Uterus (tissue), 2 donors: ENCODE data around the gene TTLL10.

Experiments
- POLR2A ChIP-seq, 2 donors: fragments of 450-650 bp; IDR thresholded peaks; one replicate each; pipeline ENCODE4 v1.6.1; 2016; ENCODE audit warnings: antibody characterized with exemption in 2 of 2, mild to moderate bottlenecking in 1 of 2, moderate library complexity in 1 of 2
- TF ChIP-seq, protein P1 (sequence below), 4 experiments: fragments of 200-600 bp in 2 of 4; fragments of 450-650 bp in 2 of 4; sonication (generic) in 2 of 4; IDR thresholded peaks; one replicate each; pipeline ENCODE4 v1.5.1; 2016 to 2019; ENCODE audit warnings: antibody characterized with exemption in 4 of 4, mild to moderate bottlenecking in 2 of 4, moderate library complexity in 1 of 4

DNA sequence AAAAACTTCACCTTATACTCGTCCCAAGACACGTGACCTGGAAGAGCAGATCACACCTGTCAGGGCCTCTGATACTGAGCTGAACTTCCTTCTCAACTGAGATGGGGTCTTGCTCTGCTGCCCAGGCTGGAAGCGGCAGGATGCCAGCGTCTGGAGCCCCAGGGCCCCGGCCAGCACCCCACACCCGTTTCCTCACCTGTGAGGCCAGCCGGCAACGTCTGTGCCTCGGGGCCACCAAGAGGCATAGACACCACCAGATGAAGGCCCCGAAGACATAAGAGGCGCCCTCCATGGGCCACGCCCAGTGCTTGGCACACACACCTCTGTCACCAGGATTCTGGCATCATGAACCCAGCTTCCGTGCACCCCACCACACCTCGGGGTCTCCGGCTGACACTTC is 49.6 kb downstream of the TTLL10 start:
- TF ChIP-seq, protein P1, sequence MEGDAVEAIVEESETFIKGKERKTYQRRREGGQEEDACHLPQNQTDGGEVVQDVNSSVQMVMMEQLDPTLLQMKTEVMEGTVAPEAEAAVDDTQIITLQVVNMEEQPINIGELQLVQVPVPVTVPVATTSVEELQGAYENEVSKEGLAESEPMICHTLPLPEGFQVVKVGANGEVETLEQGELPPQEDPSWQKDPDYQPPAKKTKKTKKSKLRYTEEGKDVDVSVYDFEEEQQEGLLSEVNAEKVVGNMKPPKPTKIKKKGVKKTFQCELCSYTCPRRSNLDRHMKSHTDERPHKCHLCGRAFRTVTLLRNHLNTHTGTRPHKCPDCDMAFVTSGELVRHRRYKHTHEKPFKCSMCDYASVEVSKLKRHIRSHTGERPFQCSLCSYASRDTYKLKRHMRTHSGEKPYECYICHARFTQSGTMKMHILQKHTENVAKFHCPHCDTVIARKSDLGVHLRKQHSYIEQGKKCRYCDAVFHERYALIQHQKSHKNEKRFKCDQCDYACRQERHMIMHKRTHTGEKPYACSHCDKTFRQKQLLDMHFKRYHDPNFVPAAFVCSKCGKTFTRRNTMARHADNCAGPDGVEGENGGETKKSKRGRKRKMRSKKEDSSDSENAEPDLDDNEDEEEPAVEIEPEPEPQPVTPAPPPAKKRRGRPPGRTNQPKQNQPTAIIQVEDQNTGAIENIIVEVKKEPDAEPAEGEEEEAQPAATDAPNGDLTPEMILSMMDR (IDR thresholded peaks at IDR 0.05): no peak
- no peak for TF ChIP-seq POLR2A (IDR thresholded peaks at IDR 0.05)
